Measurements from ENCODE around the gene TMEM50B. TPM values are rescaled to one million over a fixed set of nuclear protein-coding genes. Genes with fewer than 3 reads are reported as not detected.

The TMEM50B gene
- polyA plus RNA-seq, 2 of the 4 experiments (the other 2 are of a cell fraction) = 11.1 to 19.4 TPM

- TF ChIP-seq BHLHE40 (IDR thresholded peaks at IDR 0.05; ENCODE audit: low read depth, low read length) (no peak), MAZ (IDR thresholded peaks at IDR 0.05; ENCODE audit: borderline replicate concordance, low read depth, low read length) (no peak)
Observed at GRCh38 chr21:33441489-33442477, 38.0 kb downstream of the TMEM50B start (continued).

- Histone ChIP-seq H3K27ac (no peak overlapping the region), H3K9me3 (no peaks in the 10 kb centered on the region), H3K4me2 (no peak overlapping the region), H3K4me1 (peaks cover 17% of the 10 kb centered on the region), H3K4me3 (no peak overlapping the region)
- ATAC-seq (no peak), DNase-seq (ENCODE audit: low read depth in 1 of 2, low spot score in 1 of 2) (no peak), FAIRE-seq (no peak)
- CTCF ChIA-PET = interaction anchor here (0.7 to 1.7 kb wide), 5 partner anchors 8 to 240 kb away, joined by 3 to 7 read pairs (median 5); partner anchors contain the start of gene TMEM50B
- POLR2A ChIA-PET = interaction anchor here (0.6 kb wide), 1 partner anchor 60 kb away, joined by 3 read pairs; no protein-coding TSS in a partner anchor
- 93% methylated on average over 6 of the region's 6 CpGs for WGBS (ENCODE audit: missing lambda C conversion rate)
- no peak for TF ChIP-seq RCOR1 (IDR thresholded peaks at IDR 0.05; ENCODE audit: low read depth, low read length)
- TF ChIP-seq HDAC2 (IDR thresholded peaks at IDR 0.05) = no peak
Observed at GRCh38 chr21:33437140-33437539, 42.6 kb downstream of the TMEM50B start.

- TF ChIP-seq MYC (IDR thresholded peaks at IDR 0.05; ENCODE audit: borderline replicate concordance, low read length) (no peak), FOSL2 (IDR thresholded peaks at IDR 0.05) (0 out of 2 replicates have a peak, but pooled peaks have one; percentile 23), FOSL2 (CRISPR knock-in tag; IDR thresholded peaks at IDR 0.05) (peak; percentile 61), NR3C1 (IDR thresholded peaks at IDR 0.05) (no peak)
- Histone ChIP-seq H3K9me3 (no peaks in the 10 kb centered on the region), H3K27ac (no peak overlapping the region), H3K4me3 (no peak overlapping the region), H3K4me2 (no peak overlapping the region), H3K4me1 (peaks cover 7% of the 10 kb centered on the region; the same call in 1 of the 3 replicates)
- no peak for FAIRE-seq
- ATAC-seq = peak in 1 of 2 experiments; percentile 42; a peak in 4 of 6 replicates
- peak in 1 of 2 experiments; percentile 30 for DNase-seq (ENCODE audit: low read depth in 1 of 2, low spot score in 1 of 2)
- ChIA-PET CTCF (interaction anchor here (0.5 to 2.1 kb wide), 4 partner anchors 10 to 238 kb away, joined by 3 to 11 read pairs (median 3); no protein-coding TSS in a partner anchor), POLR2A (no interaction called here)
- 91% methylated on average over 5 of the region's 5 CpGs for WGBS (ENCODE audit: missing lambda C conversion rate)
Observed at GRCh38 chr21:33434770-33435360, 44.9 kb downstream of the TMEM50B start.

- H3K27ac ChIP-seq = no peak overlapping the region
- H3K4me2 ChIP-seq = no peak overlapping the region
- ChIA-PET CTCF (interaction anchor here (2.1 kb wide), 1 partner anchor 12 kb away, joined by 11 read pairs; no protein-coding TSS in a partner anchor), POLR2A (no interaction called here)
- DNase-seq (ENCODE audit: low read depth in 1 of 2, low spot score in 1 of 2) (no peak), FAIRE-seq (no peak), ATAC-seq (no peak)
- WGBS (ENCODE audit: missing lambda C conversion rate) = 91% methylated on average over 8 of the region's 8 CpGs
- H3K4me3 ChIP-seq = no peak overlapping the region
- no peak for TF ChIP-seq ZSCAN20 (CRISPR knock-in tag; IDR thresholded peaks at IDR 0.05)
- no peak for TF ChIP-seq KDM1A (IDR thresholded peaks at IDR 0.05; ENCODE audit: low read depth)
- TF ChIP-seq EHMT2 (IDR thresholded peaks at IDR 0.05; ENCODE audit: low read depth) = no peak
- TF ChIP-seq BHLHE40 (IDR thresholded peaks at IDR 0.05; ENCODE audit: low read depth, low read length) = no peak
- TF ChIP-seq JUNB (IDR thresholded peaks at IDR 0.05) = no peak
- no peak for TF ChIP-seq MAFK (IDR thresholded peaks at IDR 0.05; ENCODE audit: partially characterized antibody)
- no peak for TF ChIP-seq NPAS2 (CRISPR knock-in tag; IDR thresholded peaks at IDR 0.05; ENCODE audit: borderline replicate concordance)
- TF ChIP-seq NFE2L2 (conservative IDR thresholded peaks at IDR 0.05; ENCODE audit: low read length) = no peak
- TF ChIP-seq HDAC2 (IDR thresholded peaks at IDR 0.05) = no peak
- no peak for TF ChIP-seq RARB (CRISPR knock-in tag; IDR thresholded peaks at IDR 0.05)
- H3K9me3 ChIP-seq = no peaks in the 10 kb centered on the region
- H3K4me1 ChIP-seq = peaks cover 12% of the 10 kb centered on the region; the same call in 2 of the 3 replicates
Observed at GRCh38 chr21:33433425-33434114, 46.2 kb downstream of the TMEM50B start.

All from A549 (cell line).